GM12891 (cell line): Measurements from ENCODE around the gene CLIC5.

Experiments
- POLR2A ChIP-seq: IDR thresholded peaks from 2 replicates; pipeline ENCODE4 v1.6.1; 2011; ENCODE audit warnings: low read depth, low read length, control low read depth
- POLR2AphosphoS5 ChIP-seq: IDR thresholded peaks from 2 replicates; pipeline ENCODE4 v1.6.1; 2011; ENCODE audit warnings: low read depth, low read length, control low read depth
- SPI1 ChIP-seq: IDR thresholded peaks from 2 replicates; pipeline ENCODE4 v1.6.1; 2011; ENCODE audit warnings: low read depth, low read length, control low read depth
- TAF1 ChIP-seq: IDR thresholded peaks from 2 replicates; pipeline ENCODE4 v1.6.1; 2011; ENCODE audit warnings: low read depth, low read length, control low read depth

DNA sequence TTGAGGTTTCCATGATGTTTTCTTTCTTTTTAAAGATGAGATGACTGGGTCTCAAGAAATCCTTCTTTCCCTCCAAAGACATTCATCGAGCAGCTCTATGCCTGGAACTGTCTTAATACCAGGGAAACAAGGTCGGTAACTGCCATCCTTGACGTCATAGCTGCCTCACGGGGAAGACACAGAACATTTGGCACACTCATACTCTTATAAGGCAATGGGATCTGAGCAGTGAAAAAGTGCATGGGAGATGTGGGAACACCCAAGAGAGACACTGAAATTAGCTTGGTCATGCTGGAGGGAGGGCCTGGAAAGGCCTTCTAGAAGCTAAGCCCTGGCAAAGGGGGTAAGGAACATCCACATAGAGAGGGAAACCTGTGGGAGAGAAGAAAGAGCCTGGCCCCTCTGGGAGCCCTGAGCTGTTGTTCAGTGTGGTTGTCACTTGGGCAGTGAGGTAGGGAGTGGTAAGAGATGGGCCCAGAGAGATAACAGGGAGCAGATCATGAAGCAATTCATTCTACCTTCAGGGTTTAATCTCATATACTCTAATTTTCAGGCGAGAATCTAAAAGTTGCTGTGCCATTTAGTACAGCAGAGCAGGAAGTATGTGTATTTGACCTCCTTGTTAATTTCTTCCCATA is 30.8 kb downstream of the CLIC5 start:
- TF ChIP-seq SPI1 = no peak
- no peak for TF ChIP-seq POLR2A
- TF ChIP-seq POLR2AphosphoS5 = no peak
- no peak for TF ChIP-seq TAF1
